HCT116 (cell line): ENCODE data around the gene GABRA4.

Experiments
- TF ChIP-seq, protein P1 (sequence below), 3 experiments: fragments of 200-600 bp in 1 of 3; sonication (generic) in 1 of 3; IDR thresholded peaks in 2 of 3; conservative IDR thresholded peaks in 1 of 3; 2 replicates each; pipeline ENCODE4 v1.5.1; 2012 to 2017; ENCODE audit warnings: low read depth in 2 of 3, low read length in 2 of 3, antibody characterized with exemption in 1 of 3, borderline replicate concordance in 1 of 3, control low read depth in 1 of 3, mild to moderate bottlenecking in 1 of 3, mixed read lengths in 1 of 3, mixed run types in 1 of 3, moderate library complexity in 1 of 3; ENCODE audit not compliant: insufficient read depth in 1 of 3
- TF ChIP-seq, protein P2 (sequence below): IDR thresholded peaks from 2 replicates; pipeline ENCODE4 v1.6.1; 2011; ENCODE audit warnings: mild to moderate bottlenecking, low read length, moderate library complexity; ENCODE audit not compliant: insufficient replicate concordance; ENCODE audit errors: extremely low read depth
- TF ChIP-seq, protein P3 (sequence below): IDR thresholded peaks from 2 replicates; pipeline ENCODE4 v1.6.1; 2012

DNA sequence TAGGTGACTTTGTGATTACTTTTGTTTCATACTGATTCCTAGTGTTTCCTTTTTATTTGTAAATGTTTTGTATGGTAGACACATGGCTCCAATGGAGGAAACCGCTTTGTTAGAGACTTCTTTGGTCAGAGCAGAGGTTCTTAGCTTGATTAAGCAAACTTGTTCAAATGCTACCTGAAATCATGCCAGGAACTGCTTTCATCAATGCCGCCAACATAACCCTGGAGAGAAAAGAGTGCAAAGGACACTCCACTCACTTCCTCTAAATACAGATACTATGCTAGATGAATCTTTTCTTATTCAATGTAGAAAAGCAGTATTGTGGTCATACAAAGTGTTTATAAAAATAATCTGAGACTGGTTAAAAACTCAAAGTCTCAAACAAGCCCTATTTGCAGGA, 58.7 kb downstream of the GABRA4 start:
- TF ChIP-seq, protein P1, sequence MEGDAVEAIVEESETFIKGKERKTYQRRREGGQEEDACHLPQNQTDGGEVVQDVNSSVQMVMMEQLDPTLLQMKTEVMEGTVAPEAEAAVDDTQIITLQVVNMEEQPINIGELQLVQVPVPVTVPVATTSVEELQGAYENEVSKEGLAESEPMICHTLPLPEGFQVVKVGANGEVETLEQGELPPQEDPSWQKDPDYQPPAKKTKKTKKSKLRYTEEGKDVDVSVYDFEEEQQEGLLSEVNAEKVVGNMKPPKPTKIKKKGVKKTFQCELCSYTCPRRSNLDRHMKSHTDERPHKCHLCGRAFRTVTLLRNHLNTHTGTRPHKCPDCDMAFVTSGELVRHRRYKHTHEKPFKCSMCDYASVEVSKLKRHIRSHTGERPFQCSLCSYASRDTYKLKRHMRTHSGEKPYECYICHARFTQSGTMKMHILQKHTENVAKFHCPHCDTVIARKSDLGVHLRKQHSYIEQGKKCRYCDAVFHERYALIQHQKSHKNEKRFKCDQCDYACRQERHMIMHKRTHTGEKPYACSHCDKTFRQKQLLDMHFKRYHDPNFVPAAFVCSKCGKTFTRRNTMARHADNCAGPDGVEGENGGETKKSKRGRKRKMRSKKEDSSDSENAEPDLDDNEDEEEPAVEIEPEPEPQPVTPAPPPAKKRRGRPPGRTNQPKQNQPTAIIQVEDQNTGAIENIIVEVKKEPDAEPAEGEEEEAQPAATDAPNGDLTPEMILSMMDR (IDR thresholded peaks at IDR 0.05 in 2 of 3, conservative IDR thresholded peaks at IDR 0.05 in 1 of 3; ENCODE audit: borderline replicate concordance in 1 of 3, insufficient read depth in 1 of 3, low read depth in 2 of 3, low read length in 2 of 3): no peak
- TF ChIP-seq, protein P2, sequence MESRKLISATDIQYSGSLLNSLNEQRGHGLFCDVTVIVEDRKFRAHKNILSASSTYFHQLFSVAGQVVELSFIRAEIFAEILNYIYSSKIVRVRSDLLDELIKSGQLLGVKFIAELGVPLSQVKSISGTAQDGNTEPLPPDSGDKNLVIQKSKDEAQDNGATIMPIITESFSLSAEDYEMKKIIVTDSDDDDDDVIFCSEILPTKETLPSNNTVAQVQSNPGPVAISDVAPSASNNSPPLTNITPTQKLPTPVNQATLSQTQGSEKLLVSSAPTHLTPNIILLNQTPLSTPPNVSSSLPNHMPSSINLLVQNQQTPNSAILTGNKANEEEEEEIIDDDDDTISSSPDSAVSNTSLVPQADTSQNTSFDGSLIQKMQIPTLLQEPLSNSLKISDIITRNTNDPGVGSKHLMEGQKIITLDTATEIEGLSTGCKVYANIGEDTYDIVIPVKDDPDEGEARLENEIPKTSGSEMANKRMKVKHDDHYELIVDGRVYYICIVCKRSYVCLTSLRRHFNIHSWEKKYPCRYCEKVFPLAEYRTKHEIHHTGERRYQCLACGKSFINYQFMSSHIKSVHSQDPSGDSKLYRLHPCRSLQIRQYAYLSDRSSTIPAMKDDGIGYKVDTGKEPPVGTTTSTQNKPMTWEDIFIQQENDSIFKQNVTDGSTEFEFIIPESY: no peak
- TF ChIP-seq, protein P3, sequence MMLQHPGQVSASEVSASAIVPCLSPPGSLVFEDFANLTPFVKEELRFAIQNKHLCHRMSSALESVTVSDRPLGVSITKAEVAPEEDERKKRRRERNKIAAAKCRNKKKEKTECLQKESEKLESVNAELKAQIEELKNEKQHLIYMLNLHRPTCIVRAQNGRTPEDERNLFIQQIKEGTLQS: no peak
